SK-N-SH (cell line): Measurements from ENCODE around the gene CAMKMT. TPM values are rescaled to one million over a fixed set of nuclear protein-coding genes. Genes with fewer than 3 reads are reported as not detected.

Experiments used
- CTCF ChIA-PET: fragments of 300-600, 350-600 bp; formaldehyde crosslinking; extraction: SDS; loops from one replicate; lab custom pipeline; 2021; lab: Yijun Ruan, JAX
- POLR2A ChIA-PET: fragments of 350-600 bp; sonication (Branson Sonifier 250); formaldehyde crosslinking; extraction: SDS; loops from one replicate; lab custom pipeline; 2020; ENCODE audit warnings: antibody characterized with exemption, inconsistent platforms; lab: Yijun Ruan, JAX
- DNase-seq: peaks from one replicate; pipeline ENCODE4 v3.0.0; 2012
- H2AFZ ChIP-seq: fragments of 200-600 bp; sonication (generic); 2 replicates; pipeline ENCODE4 v1.8.1; 2016; ENCODE audit warnings: antibody characterized with exemption, mild to moderate bottlenecking, low read depth
- H3F3A ChIP-seq: fragments of 200-600 bp; sonication (generic); replicated peaks from 2 replicates; pipeline ENCODE3; 2016; ENCODE audit warnings: antibody characterized with exemption, mild to moderate bottlenecking; ENCODE audit not compliant: insufficient read depth
- H3K27ac ChIP-seq, 2 experiments: fragments of 200-500 bp in 1 of 2; fragments of 200-600 bp in 1 of 2; sonication (Bioruptor generic) in 1 of 2; sonication (generic), shearing (Covaris generic) in 1 of 2; 2 replicates each; pipeline versions ENCODE4 v1.5.1 to v1.6.1; 2014 to 2016; ENCODE audit warnings: low read depth in 2 of 2, inconsistent platforms in 1 of 2, low read length in 1 of 2, mild to moderate bottlenecking in 1 of 2, mixed read lengths in 1 of 2
- H3K27me3 ChIP-seq: fragments of 200-600 bp; sonication (generic), shearing (Covaris generic); 2 replicates; pipeline ENCODE4 v1.6.1; 2016; ENCODE audit warnings: mixed run types; ENCODE audit not compliant: insufficient read depth
- H3K36me3 ChIP-seq, 2 experiments: fragments of 200-500 bp in 1 of 2; fragments of 200-600 bp in 1 of 2; sonication (Bioruptor generic) in 1 of 2; sonication (generic) in 1 of 2; replicated peaks in 1 of 2; 2 replicates each; pipeline versions ENCODE3 to v1.5.1; 2014 to 2016; ENCODE audit warnings: low read length in 1 of 2, mild to moderate bottlenecking in 1 of 2; ENCODE audit not compliant: insufficient read depth in 2 of 2, control insufficient read depth in 1 of 2
- H3K4me1 ChIP-seq, 2 experiments: fragments of 200-500 bp in 1 of 2; fragments of 200-600 bp in 1 of 2; sonication (Bioruptor generic) in 1 of 2; sonication (generic), shearing (Covaris generic) in 1 of 2; 2 replicates each; pipeline versions ENCODE4 v1.5.1 to v1.6.1; 2014 to 2016; ENCODE audit warnings: low read depth in 1 of 2, low read length in 1 of 2, mixed run types in 1 of 2; ENCODE audit not compliant: insufficient read depth in 2 of 2, control insufficient read depth in 1 of 2
- H3K4me2 ChIP-seq: fragments of 200-600 bp; sonication (generic), shearing (Covaris generic); 2 replicates; pipeline ENCODE4 v1.6.1; 2017; ENCODE audit warnings: mixed run types
- H3K4me3 ChIP-seq, 2 experiments: fragments of 200-500 bp in 1 of 2; fragments of 200-600 bp in 1 of 2; sonication (Bioruptor generic) in 1 of 2; sonication (generic), shearing (Covaris generic) in 1 of 2; 2 replicates each; pipeline versions ENCODE4 v1.5.1 to v1.8.1; 2014 to 2016; ENCODE audit warnings: low read depth in 2 of 2, inconsistent platforms in 1 of 2, low read length in 1 of 2, mild to moderate bottlenecking in 1 of 2, mixed read lengths in 1 of 2, moderate library complexity in 1 of 2
- H3K79me2 ChIP-seq: fragments of 200-600 bp; sonication (generic); 2 replicates; pipeline ENCODE4 v1.8.1; 2017; ENCODE audit warnings: mild to moderate bottlenecking; ENCODE audit not compliant: insufficient read depth
- H3K9ac ChIP-seq: fragments of 200-600 bp; sonication (generic); 2 replicates; pipeline ENCODE4 v1.6.1; 2017; ENCODE audit warnings: mixed run types
- H3K9me2 ChIP-seq: fragments of 200-600 bp; sonication (generic); 2 replicates; pipeline ENCODE4 v1.6.1; 2017; ENCODE audit warnings: mixed run types
- H3K9me3 ChIP-seq: fragments of 200-600 bp; sonication (generic); 2 replicates; pipeline ENCODE4 v1.6.1; 2017; ENCODE audit warnings: mixed run types, mild to moderate bottlenecking, moderate library complexity
- H4K20me1 ChIP-seq: fragments of 200-600 bp; sonication (generic); 2 replicates; pipeline ENCODE4 v1.6.1; 2017; ENCODE audit warnings: mild to moderate bottlenecking, mixed run types; ENCODE audit not compliant: insufficient read depth
- ELF1 ChIP-seq: IDR thresholded peaks from 2 replicates; pipeline ENCODE4 v1.4.0; 2012
- EP300 ChIP-seq, 2 experiments: IDR thresholded peaks; 2 replicates each; pipeline versions ENCODE4 v1.4.0 to v1.6.1; 2012; ENCODE audit warnings: borderline replicate concordance in 1 of 2, low read depth in 1 of 2, low read length in 1 of 2
- FOSL2 ChIP-seq: IDR thresholded peaks from 2 replicates; pipeline ENCODE4 v1.4.0; 2012; ENCODE audit warnings: low read depth, mild to moderate bottlenecking, moderate library complexity, borderline replicate concordance
- FOXJ3 ChIP-seq: sonication (generic); formaldehyde crosslinking; IDR thresholded peaks from 2 replicates; pipeline ENCODE4 v1.5.1; 2020; ENCODE audit warnings: mild to moderate bottlenecking, missing genetic modification reagents
- GATA2 ChIP-seq: sonication (generic); formaldehyde crosslinking; IDR thresholded peaks from 2 replicates; pipeline ENCODE4 v1.5.0; 2020; ENCODE audit warnings: mild to moderate bottlenecking, missing genetic modification reagents
- JUND ChIP-seq: IDR thresholded peaks from 2 replicates; pipeline ENCODE4 v1.4.0; 2012
- MEF2A ChIP-seq: IDR thresholded peaks from 2 replicates; pipeline ENCODE4 v1.4.0; 2012; ENCODE audit warnings: low read depth, borderline replicate concordance
- MXI1 ChIP-seq: IDR thresholded peaks from 2 replicates; pipeline ENCODE4 v1.6.1; 2012; ENCODE audit warnings: mild to moderate bottlenecking, low read depth, low read length, improper control_type of control experiment
- NRF1 ChIP-seq: IDR thresholded peaks from 2 replicates; pipeline ENCODE4 v1.6.1; 2012; ENCODE audit warnings: low read depth, mild to moderate bottlenecking, low read length
- PBX3 ChIP-seq: IDR thresholded peaks from 2 replicates; pipeline ENCODE4; 2012
- RAD21 ChIP-seq: IDR thresholded peaks from 2 replicates; pipeline ENCODE4 v1.6.1; 2012; ENCODE audit warnings: mild to moderate bottlenecking, low read length
- REST ChIP-seq: IDR thresholded peaks from 2 replicates; pipeline ENCODE4 v1.6.1; 2012; ENCODE audit warnings: mild to moderate bottlenecking, low read depth, low read length, moderate library complexity
- RFX5 ChIP-seq: IDR thresholded peaks from 2 replicates; pipeline ENCODE4 v1.6.1; 2012; ENCODE audit warnings: mild to moderate bottlenecking, improper control_type of control experiment, low read length
- SIN3A ChIP-seq: IDR thresholded peaks from 2 replicates; pipeline ENCODE4 v1.6.1; 2012; ENCODE audit warnings: low read depth, mild to moderate bottlenecking, low read length, moderate library complexity, borderline replicate concordance
- SMC3 ChIP-seq: IDR thresholded peaks from 2 replicates; pipeline ENCODE4 v1.6.1; 2012; ENCODE audit warnings: low read depth, low read length, improper control_type of control experiment
- TAF1 ChIP-seq: IDR thresholded peaks from 2 replicates; pipeline ENCODE4 v1.6.1; 2012; ENCODE audit warnings: low read depth, mild to moderate bottlenecking, low read length, moderate library complexity, borderline replicate concordance
- YY1 ChIP-seq: IDR thresholded peaks from 2 replicates; pipeline ENCODE4 v1.4.0; 2012; ENCODE audit warnings: low read depth, mild to moderate bottlenecking
- WGBS: methylation state at CpG from one replicate; pipeline ENCODE4 v1.1.6; 2017; ENCODE audit warnings: low lambda C conversion rate; 5-methylcytosine and 5-hydroxymethylcytosine counted together
- polyA plus RNA-seq, 3 experiments: library from polyadenylated mRNA; depleted of rRNA; stranded (reverse); fragments of >200 nt; gene quantifications; 2 replicates each; pipeline ENCODE4 v1.2.3, GENCODE V29; 2012

Gene CAMKMT
- polyA plus RNA-seq, 1 of the 3 experiments (the other 2 are of a cell fraction) = 5.9 TPM

DNA sequence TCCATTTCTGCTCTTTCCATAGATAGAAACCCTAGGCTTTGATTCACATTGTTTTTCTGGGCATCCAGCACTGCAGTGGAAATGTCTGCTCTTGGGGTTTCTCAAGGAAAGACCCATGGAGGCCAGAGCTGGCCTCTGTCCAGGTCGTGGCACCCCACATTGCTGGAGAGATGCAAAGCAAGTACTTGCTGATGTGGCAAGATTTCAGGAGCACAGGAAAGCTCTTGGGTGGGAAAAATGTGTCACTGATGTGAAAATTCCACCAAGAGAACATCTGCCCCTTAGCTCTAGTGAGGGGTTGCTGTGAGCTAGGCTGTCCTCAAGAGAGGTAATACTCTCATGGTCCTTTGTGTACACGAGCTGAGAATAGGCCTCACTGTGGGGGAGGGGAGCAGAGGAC lies 423.7 kb downstream of the CAMKMT start:
- no peak overlapping the region for H3K27ac ChIP-seq
- POLR2A ChIA-PET = no interaction called here

DNA sequence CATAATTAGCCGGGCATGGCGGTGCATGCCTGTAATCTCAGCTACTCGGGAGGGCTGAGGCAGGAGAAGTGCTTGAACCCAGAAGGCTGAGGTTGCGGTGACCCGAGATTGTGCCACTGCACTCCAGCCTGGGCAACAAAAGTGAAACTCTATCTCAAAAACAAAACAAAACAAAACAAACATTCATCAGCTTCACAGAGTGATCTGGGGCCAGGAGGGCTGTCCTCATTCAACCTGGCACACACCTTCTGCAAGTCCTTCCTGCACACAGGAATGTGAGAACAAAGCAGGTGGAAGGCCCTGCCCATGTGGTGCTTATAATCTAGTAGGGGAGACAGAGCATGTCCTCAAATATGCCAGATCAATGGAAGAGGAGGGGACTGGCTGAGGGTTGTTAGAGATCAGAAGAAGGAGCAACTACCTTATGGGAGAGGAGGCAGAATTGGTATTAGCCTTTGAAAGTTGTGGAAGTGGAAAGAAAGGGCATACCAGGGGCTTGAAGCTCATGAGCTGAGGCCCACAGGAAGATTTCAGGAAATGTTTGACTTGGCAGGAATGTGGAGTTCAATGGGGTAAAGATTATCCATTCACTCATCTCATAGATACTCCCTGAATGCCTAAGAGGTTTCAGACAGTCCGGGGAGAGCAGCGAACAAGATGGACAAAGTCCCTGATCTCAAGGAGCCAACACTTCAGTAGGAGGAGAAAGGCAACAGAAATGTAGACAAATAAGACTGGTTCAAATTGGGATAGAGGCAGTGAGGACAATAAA lies 424.5 kb downstream of the CAMKMT start:
- Histone ChIP-seq H3K9me2 (no peaks in the 10 kb centered on the region), H3K9ac (no peak overlapping the region), H3K79me2 (no peaks in the 10 kb centered on the region), H3F3A (no peaks in the 10 kb centered on the region), H3K36me3 (no peaks in the 10 kb centered on the region), H4K20me1 (no peaks in the 10 kb centered on the region), H3K4me1 (peaks cover 0 to 2% of the 10 kb centered on the region in 2 experiments; a peak in 1 of 4 replicates), H2AFZ (no peak overlapping the region), H3K27me3 (no peaks in the 10 kb centered on the region), H3K4me2 (no peak overlapping the region), H3K9me3 (no peaks in the 10 kb centered on the region), H3K4me3 (no peak overlapping the region), H3K27ac (no peak overlapping the region)
- no peak for DNase-seq
- WGBS = 77% methylated on average over 7 of the region's 7 CpGs
- ChIA-PET POLR2A (no interaction called here), CTCF (interaction anchor here (0.7 to 1.5 kb wide), 2 partner anchors 13 to 306 kb away, joined by 3 to 4 read pairs; no protein-coding TSS in a partner anchor)
- TF ChIP-seq EP300 (IDR thresholded peaks at IDR 0.05; ENCODE audit: borderline replicate concordance in 1 of 2, low read depth in 1 of 2, low read length in 1 of 2) (no peak), TAF1 (no peak), ELF1 (no peak)

More for the DNA sequence above, 423.7 kb downstream of the CAMKMT start:
- Histone ChIP-seq H3K27me3 (no peaks in the 10 kb centered on the region), H3K4me3 (no peak overlapping the region), H3K9ac (no peak overlapping the region), H3K36me3 (no peaks in the 10 kb centered on the region), H3K79me2 (no peaks in the 10 kb centered on the region), H3K9me3 (no peaks in the 10 kb centered on the region), H3K4me2 (no peak overlapping the region), H3K9me2 (no peaks in the 10 kb centered on the region), H3K4me1 (peaks cover 0 to 2% of the 10 kb centered on the region in 2 experiments; a peak in 1 of 4 replicates), H4K20me1 (no peaks in the 10 kb centered on the region), H2AFZ (no peak overlapping the region), H3F3A (no peaks in the 10 kb centered on the region)
- 11% methylated on average over 2 of the region's 2 CpGs for WGBS
- TF ChIP-seq FOSL2 (no peak), NRF1 (no peak), JUND (no peak)
- no peak for DNase-seq
- CTCF ChIA-PET = interaction anchor here (0.6 to 1.6 kb wide), 3 partner anchors 63 to 306 kb away, joined by 3 to 4 read pairs (median 3); no protein-coding TSS in a partner anchor

DNA sequence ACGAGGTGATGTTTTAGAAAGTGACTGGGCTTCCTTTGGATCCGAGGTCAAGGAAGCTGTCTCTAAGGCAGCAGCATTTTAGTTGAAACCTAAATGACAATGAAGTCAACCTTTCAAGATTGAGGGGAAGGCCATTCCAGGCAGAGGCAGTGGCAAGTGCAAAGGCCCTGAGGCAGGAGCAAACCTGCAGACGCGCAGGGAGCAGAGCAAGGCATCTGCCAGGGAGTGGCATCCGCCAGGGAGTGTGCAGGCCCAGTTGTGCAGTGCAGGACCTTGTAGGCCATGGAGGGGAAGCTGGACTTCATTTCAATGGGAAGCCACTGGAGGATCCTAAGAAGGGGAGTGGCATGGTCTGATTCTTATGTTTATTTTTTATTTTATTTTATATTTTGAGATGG lies 425.1 kb downstream of the CAMKMT start:
- WGBS = 73% methylated on average over 5 of the region's 5 CpGs
- DNase-seq = no peak
- Histone ChIP-seq H3K4me1 (peaks cover 0 to 2% of the 10 kb centered on the region in 2 experiments; a peak in 1 of 4 replicates), H3K4me2 (no peak overlapping the region), H4K20me1 (no peaks in the 10 kb centered on the region), H2AFZ (no peak overlapping the region), H3K27me3 (no peaks in the 10 kb centered on the region), H3K79me2 (no peaks in the 10 kb centered on the region), H3K4me3 (no peak overlapping the region), H3K9ac (no peak overlapping the region), H3F3A (no peaks in the 10 kb centered on the region), H3K9me3 (no peaks in the 10 kb centered on the region), H3K27ac (no peak overlapping the region), H3K36me3 (no peaks in the 10 kb centered on the region), H3K9me2 (no peaks in the 10 kb centered on the region)
- POLR2A ChIA-PET = no interaction called here
- CTCF ChIA-PET = interaction anchor here (1.0 kb wide), 1 partner anchor 307 kb away, joined by 3 read pairs; no protein-coding TSS in a partner anchor
- TF ChIP-seq REST (no peak), FOXJ3 (no peak), MEF2A (no peak), GATA2 (CRISPR knock-in tag) (no peak), RFX5 (no peak), SMC3 (no peak), RAD21 (no peak), SIN3A (no peak), MXI1 (no peak), YY1 (no peak), PBX3 (no peak)
